ENCODE data around the gene ELK4.

DNA sequence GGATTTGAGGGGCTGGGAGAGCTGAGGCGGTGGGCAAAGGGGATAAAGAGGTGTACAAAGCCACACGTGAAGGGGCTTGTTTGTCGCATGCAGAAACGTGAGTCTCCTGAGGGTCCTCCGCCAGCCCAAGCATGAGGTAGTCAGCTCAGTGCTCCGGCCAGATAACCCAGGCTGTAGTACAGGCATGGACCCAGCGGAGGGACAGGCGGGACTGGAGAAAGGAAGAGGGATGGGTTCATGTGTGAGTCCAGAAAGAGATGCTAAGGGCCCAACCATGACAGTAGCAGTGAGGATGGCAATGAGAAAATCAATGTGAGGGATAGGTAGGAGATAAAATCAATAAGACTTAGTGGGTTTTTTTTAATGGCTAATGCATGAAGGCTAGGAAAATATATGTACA, 13.7 kb upstream of the ELK4 start:
- TF ChIP-seq, protein P1, sequence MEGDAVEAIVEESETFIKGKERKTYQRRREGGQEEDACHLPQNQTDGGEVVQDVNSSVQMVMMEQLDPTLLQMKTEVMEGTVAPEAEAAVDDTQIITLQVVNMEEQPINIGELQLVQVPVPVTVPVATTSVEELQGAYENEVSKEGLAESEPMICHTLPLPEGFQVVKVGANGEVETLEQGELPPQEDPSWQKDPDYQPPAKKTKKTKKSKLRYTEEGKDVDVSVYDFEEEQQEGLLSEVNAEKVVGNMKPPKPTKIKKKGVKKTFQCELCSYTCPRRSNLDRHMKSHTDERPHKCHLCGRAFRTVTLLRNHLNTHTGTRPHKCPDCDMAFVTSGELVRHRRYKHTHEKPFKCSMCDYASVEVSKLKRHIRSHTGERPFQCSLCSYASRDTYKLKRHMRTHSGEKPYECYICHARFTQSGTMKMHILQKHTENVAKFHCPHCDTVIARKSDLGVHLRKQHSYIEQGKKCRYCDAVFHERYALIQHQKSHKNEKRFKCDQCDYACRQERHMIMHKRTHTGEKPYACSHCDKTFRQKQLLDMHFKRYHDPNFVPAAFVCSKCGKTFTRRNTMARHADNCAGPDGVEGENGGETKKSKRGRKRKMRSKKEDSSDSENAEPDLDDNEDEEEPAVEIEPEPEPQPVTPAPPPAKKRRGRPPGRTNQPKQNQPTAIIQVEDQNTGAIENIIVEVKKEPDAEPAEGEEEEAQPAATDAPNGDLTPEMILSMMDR (IDR thresholded peaks at IDR 0.05) = no peak
- no peak for TF ChIP-seq POLR2A (IDR thresholded peaks at IDR 0.05)
